ENCODE results near the gene OR3A2.
"Not testable (repeated sequence)": the region's sequence is repeated elsewhere in the genome, so short reads cannot be mapped to it uniquely, and the experiment has no call there.

OR3A2 gene

DNA sequence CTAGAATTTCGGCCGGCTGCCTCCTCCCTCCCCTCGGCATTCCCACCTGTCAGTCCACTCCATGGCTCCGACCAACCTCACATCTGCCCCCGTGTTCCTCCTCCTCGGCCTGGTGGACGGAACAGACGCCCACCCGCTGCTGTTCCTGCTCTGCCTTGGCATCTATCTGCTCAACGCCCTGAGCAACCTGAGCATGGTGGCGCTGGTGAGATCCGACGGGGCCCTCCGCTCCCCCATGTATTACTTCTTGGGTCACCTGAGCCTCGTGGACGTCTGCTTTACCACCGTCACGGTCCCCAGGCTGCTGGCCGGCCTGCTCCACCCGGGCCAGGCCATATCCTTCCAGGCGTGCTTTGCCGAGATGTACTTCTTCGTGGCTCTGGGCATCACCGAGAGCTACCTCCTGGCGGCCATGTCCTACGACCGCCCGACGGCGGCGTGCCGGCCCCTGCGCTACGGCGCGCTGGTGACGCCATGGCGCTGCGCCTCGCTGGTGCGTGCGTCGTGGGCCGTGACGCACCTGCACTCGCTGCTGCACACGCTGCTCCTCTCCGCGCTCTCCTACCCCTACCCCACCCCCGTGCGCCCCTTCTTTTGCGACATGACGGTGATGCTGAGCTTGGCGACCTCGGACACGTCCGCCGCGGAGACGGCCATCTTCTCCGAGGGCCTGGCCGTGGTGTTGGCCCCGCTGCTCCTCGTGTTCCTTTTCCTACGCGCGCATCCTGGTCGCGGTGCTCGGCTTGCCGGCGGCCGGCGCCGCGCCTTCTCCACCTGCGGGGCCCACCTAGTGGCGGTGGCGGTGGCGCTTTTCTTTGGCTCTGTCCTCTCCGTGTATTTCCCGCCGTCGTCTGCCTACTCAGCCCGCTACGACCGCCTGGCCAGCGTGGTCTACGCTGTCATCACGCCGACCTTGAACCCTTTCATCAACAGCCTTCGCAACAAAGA is at the start of gene OR3A2:
OR3A2 (minus strand) TSS at position 440 of the 948 bp plus-strand sequence.
- no peak for DNase-seq

- no peak for DNase-seq
These were observed 47.6 kb upstream of the OR3A2 start, which contains the start of gene OR1E2 for GRCh38 chr17:3433741-3434140. TSS of gene OR1E2 (minus strand) at chr17:3433841. CDS start at chr17:3433841, 0 bp downstream.

- DNase-seq = not testable (repeated sequence)
These were observed 47.1 kb upstream of the OR3A2 start for GRCh38 chr17:3433215-3433614.

DNA sequence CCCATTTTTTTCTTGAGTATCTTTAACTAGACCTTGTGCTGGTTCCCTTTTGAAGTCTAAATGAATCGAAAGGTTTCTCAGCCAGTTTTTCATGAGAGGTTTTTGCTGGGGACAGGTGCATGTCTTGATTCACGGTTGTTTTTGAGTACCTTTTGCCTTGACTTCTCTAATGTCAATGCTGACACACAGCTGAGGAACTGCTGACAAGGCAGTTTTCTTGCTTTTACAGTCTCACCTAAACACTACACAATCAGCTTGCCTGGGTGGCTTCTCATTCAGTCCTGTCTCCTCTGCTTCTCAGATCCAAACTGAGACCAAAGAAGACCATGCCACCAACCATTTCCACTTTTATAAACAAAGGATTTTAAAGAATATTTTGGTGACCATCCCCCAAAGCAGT is 32.1 kb upstream of the OR3A2 start:
- no peak for DNase-seq

DNA sequence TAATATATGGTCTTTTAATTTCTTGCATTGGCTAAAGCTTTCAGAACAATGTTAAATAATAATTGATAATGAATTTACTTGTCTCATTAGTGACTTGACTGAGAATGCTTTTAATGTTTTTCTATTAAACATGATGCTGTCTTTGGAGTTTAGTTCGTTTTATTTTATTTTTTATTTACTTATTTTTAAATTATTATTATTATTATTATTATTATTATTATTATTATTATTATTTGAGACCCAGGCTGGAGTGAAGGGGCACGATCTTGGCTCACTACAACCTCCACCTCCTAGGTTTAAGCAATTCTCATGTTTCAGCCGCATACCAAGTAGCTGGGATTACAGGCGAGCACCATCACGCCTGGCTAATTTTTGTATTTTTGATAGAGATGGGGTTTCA is 29.5 kb upstream of the OR3A2 start:
- no peak for DNase-seq

DNA sequence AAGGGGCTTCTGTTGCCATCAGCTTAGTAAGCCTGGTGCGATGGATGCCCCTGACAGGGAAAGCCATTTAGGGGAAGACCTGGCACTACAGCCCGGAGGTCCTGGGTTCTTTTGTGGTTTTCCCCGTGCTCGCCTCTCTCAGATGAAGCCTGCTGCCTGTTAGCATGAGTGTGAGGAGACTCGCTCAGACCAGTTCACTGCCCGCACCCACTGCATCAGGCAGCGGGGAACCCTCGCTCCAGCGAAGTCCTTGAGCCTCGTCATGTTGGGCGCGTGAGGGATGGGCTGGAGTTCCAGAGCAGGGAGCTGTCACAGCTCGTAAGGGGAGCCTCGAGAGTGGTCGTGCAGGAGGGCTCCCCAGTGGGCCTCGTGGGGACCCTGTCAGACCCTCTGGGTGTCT is 26.1 kb upstream of the OR3A2 start:
- DNase-seq = not testable (repeated sequence)

- DNase-seq = no peak
These were observed 25.0 kb upstream of the OR3A2 start, which contains the start of gene OR3A3 for GRCh38 chr17:3411070-3411469. TSS of gene OR3A3 (plus strand) at chr17:3411370.

DNA sequence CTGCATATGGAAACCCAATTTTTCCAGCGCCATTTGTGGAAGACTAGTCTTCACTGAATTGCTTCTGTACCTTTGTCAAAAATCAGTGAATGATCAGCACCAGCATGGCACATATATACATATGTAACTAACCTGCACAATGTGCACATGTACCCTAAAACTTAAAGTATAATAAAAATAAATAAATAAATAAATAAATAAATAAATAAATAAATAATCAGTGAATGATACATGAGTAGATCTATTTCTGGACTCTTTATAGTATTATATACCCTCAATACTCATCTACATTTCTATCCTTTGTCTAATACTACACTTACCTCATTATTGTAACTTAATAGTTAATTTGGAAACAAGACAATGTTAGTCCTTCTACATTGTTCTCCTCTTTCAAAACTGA is 17.7 kb upstream of the OR3A2 start:
- not testable (repeated sequence) for DNase-seq

DNA sequence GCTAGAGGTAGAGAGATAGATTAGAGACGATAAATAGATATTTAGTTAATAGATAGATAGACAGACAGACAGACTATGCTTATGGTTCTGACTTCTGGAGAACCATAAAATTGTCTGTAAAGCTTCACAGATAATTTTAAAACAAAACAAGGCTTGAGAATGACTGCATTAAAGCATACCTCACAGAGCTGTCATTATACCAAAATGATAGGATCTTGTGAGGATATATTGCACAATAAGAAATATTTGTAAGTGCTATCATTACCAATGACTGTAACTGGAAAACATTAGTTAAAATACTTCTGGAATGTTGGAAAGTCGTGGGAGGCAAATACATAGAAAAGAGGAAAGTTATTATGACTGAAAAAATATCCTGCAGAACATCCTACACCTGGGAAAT is 15.7 kb upstream of the OR3A2 start:
- no peak for DNase-seq

GRCh38 chr17:3400055-3400454 is 13.9 kb upstream of the OR3A2 start:
- DNase-seq = no peak

- no peak for DNase-seq
These were observed 12.2 kb upstream of the OR3A2 start, which contains the start of gene OR1E1 for GRCh38 chr17:3398310-3398709. TSS of gene OR1E1 (minus strand) at chr17:3398410. CDS start at chr17:3398410, 0 bp downstream.

DNA sequence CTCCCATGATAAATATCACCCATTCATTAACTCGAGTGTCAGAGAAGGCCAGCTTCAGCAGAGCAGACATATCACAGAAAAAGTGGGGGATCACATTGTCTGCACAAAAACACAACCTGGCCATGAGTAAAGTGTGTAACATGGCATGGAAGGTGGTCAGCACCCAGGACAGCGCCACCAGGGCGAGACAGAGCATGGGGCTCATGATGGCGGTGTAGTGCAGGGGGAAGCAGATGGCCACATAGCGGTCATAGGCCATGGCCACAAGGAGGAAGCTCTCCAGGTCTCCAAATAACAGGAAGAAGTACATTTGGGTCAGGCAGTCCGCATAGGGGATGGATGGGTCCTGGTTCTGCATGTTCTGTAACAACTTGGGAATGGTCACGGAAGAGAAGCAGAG is 11.7 kb upstream of the OR3A2 start:
- not testable (repeated sequence) for DNase-seq

DNA sequence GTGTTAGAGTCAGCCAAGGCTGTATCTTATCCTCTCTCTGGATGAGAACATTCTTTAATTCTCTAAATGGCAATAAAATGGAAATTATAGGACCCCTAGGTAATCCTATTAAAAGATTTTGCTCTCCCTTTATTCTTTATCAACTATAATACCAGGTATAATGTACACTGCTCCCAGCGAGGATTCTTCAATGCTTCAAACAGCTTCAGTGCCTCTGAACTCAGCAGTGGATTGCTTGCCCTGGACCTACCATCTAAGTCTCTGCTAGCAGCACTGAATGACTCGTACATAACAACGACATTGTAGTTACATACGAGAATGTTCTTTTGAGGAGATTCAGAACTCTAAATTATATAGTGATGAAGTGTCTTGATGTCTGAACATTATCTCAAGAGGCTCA is 3.7 kb upstream of the OR3A2 start:
- no peak for DNase-seq

DNA sequence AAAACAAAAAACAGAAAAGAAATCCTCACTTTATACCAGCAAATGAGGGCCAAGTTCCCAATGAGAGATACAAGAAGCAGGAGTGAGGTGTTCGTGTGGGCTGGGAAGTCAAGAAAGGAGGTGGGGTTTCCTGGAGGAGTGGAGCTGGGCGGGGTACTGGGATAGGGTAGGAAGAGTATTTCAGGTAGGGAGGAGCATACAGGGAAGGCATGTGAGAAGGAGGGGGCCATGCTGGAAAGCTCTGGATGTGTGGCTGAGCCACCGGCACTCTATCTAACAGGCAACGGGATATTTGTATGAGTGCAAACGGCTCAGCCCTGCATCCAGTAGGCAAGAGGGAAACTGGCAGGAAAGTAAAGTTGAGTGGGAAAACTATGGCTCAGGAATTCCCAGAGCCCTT is 4.2 kb downstream of the OR3A2 start:
- DNase-seq = no peak

DNA sequence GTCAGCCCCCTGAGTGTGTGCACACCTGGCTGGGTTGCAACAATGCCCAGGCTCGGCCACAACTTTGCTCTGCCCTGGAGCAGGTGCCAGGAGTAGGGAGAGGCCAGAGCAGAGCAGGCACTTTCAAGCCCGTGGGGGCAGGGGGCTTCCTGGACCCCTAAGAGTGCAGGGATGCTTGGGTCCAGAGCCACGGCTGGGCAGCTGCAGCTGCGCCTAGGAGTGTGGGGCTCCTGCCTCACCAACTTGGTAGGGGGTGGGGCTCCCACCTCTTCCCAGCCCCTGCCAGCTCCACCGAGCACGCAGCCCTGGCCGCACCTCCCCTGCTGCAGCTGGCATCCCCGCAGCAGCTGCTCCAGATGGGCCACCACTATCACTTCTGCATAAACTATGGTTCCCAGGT is 7.8 kb downstream of the OR3A2 start:
- DNase-seq = no peak

DNA sequence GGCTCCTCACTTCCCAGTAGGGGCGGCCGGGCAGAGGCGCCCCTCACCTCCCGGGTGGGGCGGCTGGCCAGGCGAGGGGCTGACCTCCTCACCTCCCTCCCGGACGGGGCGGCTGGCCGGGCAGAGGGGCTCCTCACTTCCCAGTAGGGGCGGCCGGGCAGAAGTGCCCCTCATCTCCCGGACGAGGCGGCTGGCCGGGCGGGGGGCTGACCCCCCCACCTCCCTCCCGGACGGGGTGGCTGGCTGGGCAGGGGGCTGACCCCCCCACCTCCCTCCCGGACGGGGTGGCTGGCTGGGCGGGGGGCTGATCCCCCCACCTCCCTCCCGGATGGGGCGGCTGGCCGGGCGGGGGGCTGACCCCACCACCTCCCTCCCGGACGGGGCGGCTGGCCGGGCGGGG is 14.9 kb downstream of the OR3A2 start:
- not testable (repeated sequence) for DNase-seq

DNA sequence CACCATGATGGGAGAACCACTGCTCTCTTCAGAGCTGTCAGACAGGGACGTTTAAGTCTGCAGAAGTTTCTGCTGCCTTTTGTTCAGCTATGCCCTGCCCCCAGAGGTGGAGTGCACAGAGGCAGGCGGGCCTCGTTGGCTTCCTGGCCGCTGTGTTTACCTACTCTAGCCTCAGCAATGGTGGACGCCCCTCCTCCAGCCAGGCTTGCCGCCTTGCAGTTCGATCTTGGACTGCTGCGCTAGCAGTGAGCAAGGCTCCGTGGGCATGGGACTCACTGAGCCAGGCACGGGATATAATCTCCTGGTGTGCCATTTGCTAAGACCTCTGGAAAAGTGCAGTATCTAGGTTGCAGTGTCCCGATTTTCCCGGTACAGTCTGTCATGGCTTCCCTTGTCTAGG is 43.3 kb downstream of the OR3A2 start:
- DNase-seq = not testable (repeated sequence)

DNA sequence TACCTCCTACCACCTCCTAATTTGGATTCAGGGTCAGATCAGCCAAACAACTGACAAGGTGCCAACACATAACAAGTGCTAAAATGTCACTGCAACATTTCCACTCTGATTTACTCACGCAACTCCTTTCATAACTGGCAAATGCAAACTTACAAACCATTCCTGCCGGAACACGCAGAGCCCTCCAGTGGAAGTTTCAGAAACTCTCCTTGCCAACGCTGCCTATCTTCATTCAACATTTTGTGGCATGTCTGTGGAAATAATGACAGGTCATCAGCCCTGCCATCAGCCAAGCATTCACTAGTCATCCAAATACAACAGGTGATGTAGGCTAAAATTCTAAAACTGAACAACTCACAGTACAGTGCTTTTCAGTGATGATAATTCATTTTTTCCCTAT is 50.2 kb downstream of the OR3A2 start:
- DNase-seq = no peak

GRCh38 chr17:3318336-3318735 is 67.8 kb downstream of the OR3A2 start:
- no peak for DNase-seq

GRCh38 chr17:3316836-3317235 is 69.3 kb downstream of the OR3A2 start:
- no peak for DNase-seq

- no peak for DNase-seq
These were observed 77.5 kb downstream of the OR3A2 start for GRCh38 chr17:3308603-3309002.

DNA sequence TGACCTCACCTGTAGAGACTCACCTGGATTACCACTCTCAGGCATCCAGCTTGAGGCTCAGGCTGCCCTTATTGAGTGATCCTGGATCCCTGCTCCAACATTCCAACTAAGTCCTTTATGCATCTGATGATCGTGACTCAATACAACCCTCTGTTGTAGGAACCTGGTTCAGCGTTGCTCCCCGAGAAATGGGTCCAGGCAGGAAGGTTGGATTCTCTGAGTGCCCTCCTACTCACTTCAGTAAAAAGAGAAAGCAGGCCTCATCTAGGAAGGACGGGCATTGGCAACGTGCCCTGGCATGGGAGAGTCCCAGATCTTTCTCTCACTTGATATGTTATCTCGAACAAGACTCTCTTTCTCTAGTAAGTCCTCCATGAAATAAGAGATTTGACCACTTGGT is 87.8 kb downstream of the OR3A2 start, which contains the start of gene OR3A1:
OR3A1 (minus strand) TSS at position 101 of the 400 bp plus-strand sequence. CDS start 5,778 bp downstream, outside the sequence.
- DNase-seq = no peak

GRCh38 chr17:3295632-3296031 is 90.5 kb downstream of the OR3A2 start:
- DNase-seq = no peak

- not testable (repeated sequence) for DNase-seq
These were observed 92.6 kb downstream of the OR3A2 start for GRCh38 chr17:3293548-3293947.

All from activated gamma-delta T cell treated with Interleukin-2 at 50 U/mL for 16 hours (primary cell).